Stomach (tissue), 19 donors: Measurements from ENCODE around the gene ATP6AP1. TPM values are rescaled to one million over a fixed set of nuclear protein-coding genes. Genes with fewer than 3 reads are reported as not detected.

ENCODE experiments used
- DNase-seq, 2 donors: peaks; one replicate each; pipeline versions ENCODE4 v3.0.0 to v3.0.0-alpha.2; 2013 to 2019
- H3K27ac ChIP-seq, 5 donors: fragments of 200-600 bp in 4 of 5; sonication (generic) in 4 of 5; one replicate each; pipeline ENCODE4 v1.5.1; 2013 to 2019; ENCODE audit warnings: mild to moderate bottlenecking in 1 of 5, moderate library complexity in 1 of 5
- H3K27me3 ChIP-seq, 3 donors: fragments of 200-600 bp; sonication (generic); one replicate each; pipeline ENCODE4 v1.5.1; 2017 to 2019; ENCODE audit warnings: mixed run types in 1 of 3
- H3K36me3 ChIP-seq, 4 donors: fragments of 200-600 bp; sonication (generic); 1 replicate in 3 of 4; 2 replicates in 1 of 4; pipeline ENCODE4 v1.5.1; 2016 to 2019
- H3K4me1 ChIP-seq, 4 donors: fragments of 200-600 bp; sonication (generic); one replicate each; pipeline ENCODE4 v1.5.1; 2016 to 2019
- H3K4me3 ChIP-seq, 4 donors: fragments of 200-600 bp; sonication (generic) in 3 of 4; one replicate each; pipeline ENCODE4 v1.5.1; 2016 to 2019; ENCODE audit warnings: mild to moderate bottlenecking in 1 of 4
- H3K9me3 ChIP-seq, 4 donors: fragments of 200-600 bp; sonication (generic); one replicate each; pipeline ENCODE4 v1.5.1; 2016 to 2019
- CTCF ChIP-seq, 7 experiments: fragments of 450-650 bp in 4 of 7; fragments of 200-600 bp in 3 of 7; sonication (generic) in 3 of 7; IDR thresholded peaks; one replicate each; pipeline ENCODE4 v1.5.1; 2016 to 2019; ENCODE audit warnings: antibody characterized with exemption in 7 of 7, control low read depth in 2 of 7, mild to moderate bottlenecking in 1 of 7
- EP300 ChIP-seq: sonication (generic); formaldehyde crosslinking; IDR thresholded peaks from one replicate; pipeline ENCODE4 v1.6.1; 2017; ENCODE audit warnings: antibody characterized with exemption
- POLR2A ChIP-seq, 4 donors: fragments of 450-650 bp; IDR thresholded peaks; one replicate each; pipeline ENCODE4 v1.6.1; 2016; ENCODE audit warnings: antibody characterized with exemption in 4 of 4, control low read depth in 2 of 4, mild to moderate bottlenecking in 1 of 4, moderate library complexity in 1 of 4
- POLR2AphosphoS5 ChIP-seq, 3 donors: sonication (generic); formaldehyde crosslinking; IDR thresholded peaks; one replicate each; pipeline ENCODE4 v1.6.1; 2016; ENCODE audit warnings: antibody characterized with exemption in 3 of 3
- WGBS, 5 donors: extraction: QIAGEN DNeasy Blood & Tissue Kit in 3 of 5; methylation state at CpG; one replicate each; pipeline versions ENCODE4 v1.1.5 to v1.1.7; 2013 to 2018; 5-methylcytosine and 5-hydroxymethylcytosine counted together
- intact Hi-C: fragments of 100-400 bp; cut with DNase I; formaldehyde crosslinking; loops from one replicate; pipeline ENCODE4 v1.15.1; 2023; ENCODE audit warnings: low total_unique reads
- long read RNA-seq, 10 donors: transcript quantifications; one replicate each; lab custom pipeline, GENCODE V29; 2026
- polyA plus RNA-seq, 3 donors: library from polyadenylated mRNA; stranded (reverse); fragments of 200-250 nt; gene quantifications; one replicate each; pipeline ENCODE4 v1.2.3, GENCODE V29; 2013
- total RNA-seq, 5 donors: library from RNA; depleted of rRNA; stranded (reverse); fragments of >200 nt; gene quantifications; one replicate each; pipeline versions ENCODE4 v1.1.0 to v1.2.3, GENCODE V29; 2014 to 2016
- donor health status: healthy with polysubstance abuse.
- donor health status: Bipolar disorder and iron deficiency.
- donor health status: healthy.

Gene ATP6AP1
- total RNA-seq (10 to 100 TPM; 13.4 to 69.3 (median 26.6) TPM), polyA plus RNA-seq (10 to 100 TPM; 16.8 to 49.6 (median 34.9) TPM)
- long read RNA-seq, donor 1, transcript ATP6AP1-201 (10 exons, 2,099 nt) = major isoform, 11 of 11 reads
- long read RNA-seq, donor 1, partial matches to known transcripts = 0 of 11 reads
- long read RNA-seq, donor 1, other reads (novel, unspliced or antisense) = 0 of 11 reads
- long read RNA-seq, donor 2, transcript ATP6AP1-201 (10 exons, 2,099 nt) = major isoform, 24 of 25 reads
- long read RNA-seq, donor 2, partial matches to known transcripts = 0 of 25 reads
- long read RNA-seq, donor 2, other reads (novel, unspliced or antisense) = 0 of 25 reads
- long read RNA-seq, donor 3, transcript ATP6AP1-201 (10 exons, 2,099 nt) = major isoform, 10 of 11 reads
- long read RNA-seq, donor 3, partial matches to known transcripts = 0 of 11 reads
- long read RNA-seq, donor 3, other reads (novel, unspliced or antisense) = 0 of 11 reads
- long read RNA-seq, donor 4, partial matches to known transcripts = 0 of 2 reads
- long read RNA-seq, donor 4, other reads (novel, unspliced or antisense) = 0 of 2 reads
- long read RNA-seq, donor 5, transcript ATP6AP1-201 (10 exons, 2,099 nt) = major isoform, 28 of 50 reads
- long read RNA-seq, donor 5, partial matches to known transcripts = 20 of 50 reads
- long read RNA-seq, donor 5, other reads (novel, unspliced or antisense) = 0 of 50 reads
- long read RNA-seq, donor 6, transcript ATP6AP1-201 (10 exons, 2,099 nt) = major isoform, 41 of 57 reads
- long read RNA-seq, donor 6, partial matches to known transcripts = 15 of 57 reads
- long read RNA-seq, donor 6, other reads (novel, unspliced or antisense) = 0 of 57 reads
- long read RNA-seq, donor 7, transcript ATP6AP1-201 (10 exons, 2,099 nt) = major isoform, 27 of 47 reads
- long read RNA-seq, donor 7, partial matches to known transcripts = 20 of 47 reads
- long read RNA-seq, donor 7, other reads (novel, unspliced or antisense) = 0 of 47 reads
- long read RNA-seq, donor 8, transcript ATP6AP1-201 (10 exons, 2,099 nt) = major isoform, 26 of 44 reads
- long read RNA-seq, donor 8, partial matches to known transcripts = 18 of 44 reads
- long read RNA-seq, donor 8, other reads (novel, unspliced or antisense) = 0 of 44 reads
- long read RNA-seq, donor 9, transcript ATP6AP1-201 (10 exons, 2,099 nt) = major isoform, 13 of 13 reads
- long read RNA-seq, donor 9, partial matches to known transcripts = 0 of 13 reads
- long read RNA-seq, donor 9, other reads (novel, unspliced or antisense) = 0 of 13 reads
- long read RNA-seq, donor 10, transcript ATP6AP1-201 (10 exons, 2,099 nt) = major isoform, 13 of 20 reads
- long read RNA-seq, donor 10, partial matches to known transcripts = 7 of 20 reads
- long read RNA-seq, donor 10, other reads (novel, unspliced or antisense) = 0 of 20 reads

- DNase-seq = peak; percentile 93 to 97
- TF ChIP-seq POLR2A (IDR thresholded peaks at IDR 0.05) (no peak), CTCF (IDR thresholded peaks at IDR 0.05) (peak in 1 of 7 experiments; percentile 1), EP300 (no peak), POLR2AphosphoS5 (IDR thresholded peaks at IDR 0.05) (peak; percentile 32 to 81 (median 68))
- 8 to 41% (median 21%) methylated on average over 22 to 87 of the region's 87 CpGs for whole genome bisulfite sequencing, 5 donors
These were observed at the start of gene ATP6AP1 for GRCh38 chrX:154428176-154429171. Gene ATP6AP1 (plus strand): TSS chrX:154428677. CDS start chrX:154428693, 16 bp downstream.

GRCh38 chrX:154378799-154379568 lies 49.5 kb upstream of the ATP6AP1 start, which contains the start of gene EMD:
Gene EMD (plus strand): TSS chrX:154379295. CDS start chrX:154379485, 190 bp downstream.
- peak within 1 kb of the TSS; percentile 59 to 75 (median 64) for H3K4me3 ChIP-seq
- intact Hi-C loops = no loop called here
- whole genome bisulfite sequencing, 5 donors = 0 to 53% (median 6%) methylated on average over 17 to 99 of the region's 103 CpGs

More at GRCh38 chrX:154428176-154429171, at the start of gene ATP6AP1:
- Histone ChIP-seq H3K27ac (peak within 1 kb of the TSS; percentile 80 to 89 (median 82)), H3K9me3 (no peaks in the 10 kb centered on the region), H3K27me3 (no peaks in the 10 kb centered on the region), H3K4me1 (peaks cover 0 to 49% (median 31%) of the 10 kb centered on the region in 4 donors), H3K36me3 (peaks cover 4 to 22% (median 17%) of the 10 kb centered on the region in 4 donors), H3K4me3 (peak within 1 kb of the TSS; percentile 69 to 80 (median 76))
- intact Hi-C loops = no loop called here

More at GRCh38 chrX:154378799-154379568, 49.5 kb upstream of the ATP6AP1 start, which contains the start of gene EMD:
- Histone ChIP-seq H3K9me3 (no peaks in the 10 kb centered on the region), H3K4me1 (peaks cover 4 to 42% (median 30%) of the 10 kb centered on the region in 4 donors), H3K27me3 (no peaks in the 10 kb centered on the region), H3K36me3 (peaks cover 0 to 14% (median 7%) of the 10 kb centered on the region in 4 donors), H3K27ac (peak within 1 kb of the TSS; percentile 96 to 99 (median 98))
- no peak for TF ChIP-seq CTCF (IDR thresholded peaks at IDR 0.05)
- peak in 1 of 4 donors; percentile 31 for TF ChIP-seq POLR2A (IDR thresholded peaks at IDR 0.05)
- peak; percentile 26 for TF ChIP-seq EP300
- peak; percentile 86 to 94 (median 91) for TF ChIP-seq POLR2AphosphoS5 (IDR thresholded peaks at IDR 0.05)
- DNase-seq = peak; percentile 96 to 99
